ENCODE data around the gene RPS15A.

The RPS15A gene

GRCh38 chr16:18832613-18833012 lies 42.5 kb upstream of the RPS15A start:
- no peaks in the 10 kb centered on the region for H3K4me1 ChIP-seq
- peaks cover 92% of the 10 kb centered on the region for H3K36me3 ChIP-seq
- DNase-seq, result no peak
- H3K9me3 ChIP-seq, result no peaks in the 10 kb centered on the region
- no peak overlapping the region for H3K4me3 ChIP-seq (ENCODE audit: low read depth, low read length)
- no peaks in the 10 kb centered on the region for H3K27me3 ChIP-seq
- no peak for TF ChIP-seq CTCF (IDR thresholded peaks at IDR 0.05; ENCODE audit: low read depth, low read length)

DNA sequence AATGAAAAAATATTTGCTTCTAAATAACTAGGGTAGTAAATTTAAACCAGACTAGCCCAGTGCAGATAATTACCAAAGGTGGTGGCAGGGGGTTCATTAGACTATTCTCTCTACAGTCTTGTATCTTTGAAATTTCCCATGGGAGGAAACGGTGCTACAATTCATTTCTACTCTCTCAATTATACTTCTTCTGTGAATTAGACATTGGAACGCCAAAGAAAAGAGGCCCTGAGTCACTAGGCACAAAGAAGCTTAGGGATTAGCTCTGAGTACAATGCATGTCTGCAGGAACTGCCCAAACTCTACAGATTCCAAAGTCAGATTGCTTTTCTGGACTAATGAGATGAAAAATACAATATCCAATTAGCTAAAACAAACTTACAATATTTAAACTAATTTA lies 41.9 kb upstream of the RPS15A start:
- Histone ChIP-seq H3K4me1 (no peaks in the 10 kb centered on the region), H3K27me3 (no peaks in the 10 kb centered on the region), H3K36me3 (peaks cover 85% of the 10 kb centered on the region), H3K4me3 (ENCODE audit: low read depth, low read length) (no peak overlapping the region), H3K9me3 (no peaks in the 10 kb centered on the region)
- no peak for DNase-seq
- no peak for TF ChIP-seq CTCF (IDR thresholded peaks at IDR 0.05; ENCODE audit: low read depth, low read length)

GRCh38 chr16:18829251-18829650 lies 39.1 kb upstream of the RPS15A start:
- TF ChIP-seq CTCF (IDR thresholded peaks at IDR 0.05; ENCODE audit: low read depth, low read length), result no peak
- H3K4me3 ChIP-seq (ENCODE audit: low read depth, low read length), result no peak overlapping the region
- no peaks in the 10 kb centered on the region for H3K9me3 ChIP-seq
- no peaks in the 10 kb centered on the region for H3K27me3 ChIP-seq
- peaks cover 58% of the 10 kb centered on the region for H3K36me3 ChIP-seq
- no peak for DNase-seq
- no peaks in the 10 kb centered on the region for H3K4me1 ChIP-seq

- H3K36me3 ChIP-seq, result peaks cover 46% of the 10 kb centered on the region
- no peaks in the 10 kb centered on the region for H3K4me1 ChIP-seq
- no peak for TF ChIP-seq CTCF (IDR thresholded peaks at IDR 0.05; ENCODE audit: low read depth, low read length)
- no peaks in the 10 kb centered on the region for H3K27me3 ChIP-seq
- no peak overlapping the region for H3K4me3 ChIP-seq (ENCODE audit: low read depth, low read length)
- no peak for DNase-seq
- no peaks in the 10 kb centered on the region for H3K9me3 ChIP-seq
Observed at GRCh38 chr16:18827890-18828289, 37.8 kb upstream of the RPS15A start.

GRCh38 chr16:18816286-18816685 lies 26.2 kb upstream of the RPS15A start:
- Histone ChIP-seq H3K27me3 (no peaks in the 10 kb centered on the region), H3K36me3 (peaks cover 75% of the 10 kb centered on the region), H3K9me3 (no peaks in the 10 kb centered on the region), H3K4me3 (ENCODE audit: low read depth, low read length) (no peak overlapping the region), H3K4me1 (no peaks in the 10 kb centered on the region)
- DNase-seq, result no peak
- no peak for TF ChIP-seq CTCF (IDR thresholded peaks at IDR 0.05; ENCODE audit: low read depth, low read length)

- no peak for DNase-seq
- Histone ChIP-seq H3K9me3 (no peaks in the 10 kb centered on the region), H3K27me3 (no peaks in the 10 kb centered on the region), H3K36me3 (peaks cover 85% of the 10 kb centered on the region), H3K4me3 (ENCODE audit: low read depth, low read length) (no peak overlapping the region), H3K4me1 (no peaks in the 10 kb centered on the region)
- no peak for TF ChIP-seq CTCF (IDR thresholded peaks at IDR 0.05; ENCODE audit: low read depth, low read length)
Observed at GRCh38 chr16:18811925-18812324, 21.8 kb upstream of the RPS15A start.

All from BE2C (cell line).